ENCODE measurements around the gene CARS1.

CARS1 gene

DNA sequence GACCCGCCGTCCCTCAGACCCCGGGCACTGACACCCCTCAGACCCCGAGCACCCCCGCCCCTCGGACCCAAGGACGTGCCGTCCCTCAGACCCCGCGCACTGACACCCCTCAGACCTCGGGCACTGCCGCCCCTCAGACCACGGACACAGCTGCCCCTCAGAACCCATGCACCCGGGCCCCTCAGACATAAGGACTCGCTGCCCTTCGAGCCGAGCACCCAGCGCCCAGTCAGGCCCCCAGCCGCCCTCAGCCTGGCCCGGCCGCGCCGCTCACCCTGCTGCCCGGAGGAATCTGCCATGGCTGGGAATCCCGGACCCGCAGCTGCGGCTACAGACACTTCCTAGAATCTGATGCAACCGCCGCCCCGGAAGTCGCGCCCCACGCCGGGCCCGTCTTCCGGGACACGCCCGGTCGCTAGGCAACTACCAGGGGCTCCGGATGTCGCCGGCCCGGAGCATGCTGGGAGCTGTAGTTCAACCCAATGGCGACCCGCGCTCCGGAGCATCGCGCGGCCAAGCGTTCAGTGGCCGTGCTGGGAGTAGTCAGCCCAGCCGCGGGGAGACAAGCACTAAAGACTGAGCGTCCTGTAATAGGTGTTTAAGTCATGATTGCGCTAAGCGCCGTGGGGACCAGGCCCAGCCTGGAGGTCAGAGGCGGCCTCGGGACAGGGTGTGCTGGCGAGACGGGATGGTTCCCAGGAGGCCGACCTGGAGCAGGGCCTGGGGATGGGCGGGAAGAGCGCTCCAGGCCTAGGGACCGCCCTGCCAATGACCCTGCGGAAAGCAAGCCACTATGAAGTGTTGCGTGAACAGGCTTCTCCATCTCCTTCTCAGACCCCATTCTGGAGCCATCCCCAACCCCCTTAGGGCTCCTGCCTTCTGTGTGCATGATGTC, at the start of gene CARS1:
TSS of gene CARS1 (minus strand) at position 355 of the 895 bp plus-strand sequence. CDS start at position 299, 56 bp downstream.
- peak; percentile 64 to 91 for DNase-seq

DNA sequence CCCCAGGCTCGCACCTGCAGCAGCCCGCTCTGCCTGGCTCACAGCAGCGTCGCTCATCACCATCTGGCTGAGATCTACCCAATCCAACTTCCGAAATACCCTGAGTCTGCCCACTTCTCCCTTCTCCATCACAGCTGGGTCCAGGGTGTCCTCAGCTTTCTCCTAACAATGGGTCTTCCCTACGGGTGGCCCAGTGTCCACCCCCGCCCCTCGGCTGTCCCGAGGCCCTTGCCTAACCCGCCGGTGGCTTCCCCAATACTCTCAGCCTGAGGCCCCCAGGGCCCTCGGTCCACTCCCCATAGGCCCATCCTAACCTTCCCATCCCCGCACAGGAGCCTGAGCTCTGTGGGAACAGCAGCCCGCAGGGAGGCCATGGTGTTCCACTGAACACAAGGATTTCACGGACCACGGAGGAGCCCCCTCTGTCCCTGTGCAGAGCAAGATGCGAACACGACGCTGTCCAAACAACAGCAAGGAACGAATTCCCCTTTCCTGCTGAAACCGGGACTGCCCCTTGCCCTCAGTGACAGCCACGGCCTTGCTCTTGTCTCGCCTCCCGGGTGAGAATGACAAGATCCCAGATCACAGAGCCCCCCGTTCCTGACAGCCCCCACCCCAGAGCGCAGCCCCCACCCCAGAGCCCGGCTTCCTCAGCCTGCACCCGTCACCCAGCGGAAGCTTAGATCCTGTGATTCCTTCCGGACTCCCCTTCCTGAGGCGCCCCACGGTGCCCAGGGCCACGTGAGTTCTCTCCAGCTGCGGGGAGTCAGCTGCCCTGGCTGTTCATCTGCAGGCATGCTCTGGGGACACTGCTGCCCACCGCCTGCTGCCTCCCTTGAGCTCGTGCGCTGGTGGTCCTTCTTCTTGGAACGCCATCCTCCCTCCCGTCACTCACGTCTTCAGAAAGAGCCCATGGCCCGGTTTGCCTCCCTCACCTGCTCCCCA, 48.8 kb upstream of the CARS1 start:
- DNase-seq = no peak

DNA sequence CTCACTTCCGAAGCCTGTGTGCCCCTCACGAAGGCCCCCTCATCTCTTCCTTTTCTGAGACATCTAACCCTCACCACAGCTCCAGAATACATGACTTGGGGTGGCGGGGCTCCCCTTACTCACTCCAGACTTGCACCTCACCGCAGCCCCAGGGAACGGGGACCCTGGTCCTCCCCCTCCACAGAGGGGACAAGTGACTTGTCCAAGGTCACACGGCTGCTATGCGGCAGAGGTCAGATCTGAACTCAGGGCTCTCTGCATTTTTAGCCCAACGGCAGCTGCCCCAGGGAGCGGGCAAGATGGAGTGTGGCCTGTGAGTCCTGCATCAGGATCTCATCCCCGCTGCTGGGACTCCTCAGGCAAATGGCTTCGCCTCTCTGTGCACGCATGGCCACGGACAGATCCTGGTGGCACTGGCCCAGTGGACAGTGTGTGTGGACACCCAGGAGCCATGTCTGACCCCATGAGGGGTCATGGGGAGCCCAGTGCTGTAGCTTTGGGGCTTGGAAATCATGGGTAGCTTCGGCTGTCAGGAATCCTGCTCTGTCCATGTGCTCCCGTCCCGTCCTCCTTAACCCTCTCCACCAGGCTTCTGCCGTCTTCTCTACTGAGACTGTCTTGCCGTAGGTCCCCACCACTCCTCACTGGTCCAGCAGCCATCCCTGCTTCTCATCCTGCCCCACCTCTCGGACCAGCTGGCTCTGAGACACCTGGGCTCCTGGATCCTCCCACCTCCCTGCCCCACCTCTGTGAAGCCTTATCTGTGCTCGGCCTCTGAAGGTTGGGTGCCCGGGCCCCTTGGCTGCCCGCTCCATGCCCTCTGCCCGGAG, 48.0 kb upstream of the CARS1 start:
- no peak for DNase-seq

DNA sequence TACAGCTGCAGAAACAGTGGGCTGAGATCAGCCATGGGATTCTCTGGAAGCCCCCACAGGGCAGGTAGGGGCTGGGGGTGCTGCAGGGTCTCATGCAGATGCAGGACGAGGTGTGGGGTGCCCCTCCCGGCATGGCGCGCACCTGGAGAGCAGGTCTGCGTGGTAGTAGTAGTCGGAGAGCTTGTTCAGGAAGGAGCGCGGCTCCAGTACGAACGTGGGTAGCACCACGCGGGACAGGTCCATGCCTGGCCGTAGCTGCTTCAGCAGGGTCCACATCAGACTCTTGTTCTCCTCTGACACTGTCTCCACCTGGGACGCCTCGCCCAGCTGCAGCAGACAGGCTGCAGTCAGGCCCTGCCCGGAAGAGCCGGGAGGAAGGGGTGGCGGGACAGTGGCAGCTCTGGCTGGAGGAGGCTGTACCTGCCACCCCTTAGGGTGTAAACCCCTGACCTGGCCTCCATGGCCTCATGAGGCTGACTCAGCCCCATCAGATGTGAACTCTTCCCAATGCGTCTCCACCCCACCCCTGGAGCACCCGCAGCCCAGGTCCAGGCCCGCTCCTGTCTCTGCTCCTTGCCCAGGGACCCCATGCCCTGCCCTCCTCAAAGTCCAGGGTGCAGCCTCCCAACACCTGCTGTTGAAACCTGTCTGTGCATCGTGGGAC, 47.0 kb upstream of the CARS1 start:
- no peak for DNase-seq

DNA sequence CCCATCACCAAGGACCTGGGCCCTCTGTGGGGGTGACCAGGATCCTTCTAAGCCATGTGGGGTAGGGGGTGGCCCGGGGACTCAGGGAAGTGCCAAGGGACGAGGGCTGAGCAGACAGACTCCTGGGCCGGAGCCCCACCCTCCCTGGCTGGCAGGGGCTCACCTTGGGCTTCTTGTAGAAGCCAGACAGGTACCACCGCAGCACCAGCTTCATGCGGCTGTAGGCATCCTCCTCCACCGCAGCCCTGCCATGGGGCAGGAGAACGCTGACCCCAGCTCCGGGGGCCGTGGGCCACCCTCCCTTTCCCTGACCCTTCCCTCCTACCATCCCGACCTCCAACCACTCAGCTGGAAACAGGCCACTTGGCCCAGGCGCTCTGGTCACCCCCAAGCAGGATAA, 45.9 kb upstream of the CARS1 start:
- no peak for DNase-seq

DNA sequence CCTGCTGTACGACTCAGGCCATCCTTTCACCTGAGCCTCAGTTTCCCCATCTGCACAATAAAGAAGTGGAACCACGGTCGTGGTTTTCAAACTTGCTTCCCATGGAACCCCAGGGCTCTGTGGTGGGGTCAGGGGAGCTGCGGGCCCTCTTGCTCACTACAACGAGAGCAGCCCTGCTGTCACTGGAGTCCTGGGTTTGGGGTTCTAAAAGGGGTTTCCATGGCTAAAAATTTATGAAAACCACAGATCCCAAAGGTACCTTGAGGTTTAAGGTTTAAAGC, 45.4 kb upstream of the CARS1 start:
- DNase-seq = no peak

DNA sequence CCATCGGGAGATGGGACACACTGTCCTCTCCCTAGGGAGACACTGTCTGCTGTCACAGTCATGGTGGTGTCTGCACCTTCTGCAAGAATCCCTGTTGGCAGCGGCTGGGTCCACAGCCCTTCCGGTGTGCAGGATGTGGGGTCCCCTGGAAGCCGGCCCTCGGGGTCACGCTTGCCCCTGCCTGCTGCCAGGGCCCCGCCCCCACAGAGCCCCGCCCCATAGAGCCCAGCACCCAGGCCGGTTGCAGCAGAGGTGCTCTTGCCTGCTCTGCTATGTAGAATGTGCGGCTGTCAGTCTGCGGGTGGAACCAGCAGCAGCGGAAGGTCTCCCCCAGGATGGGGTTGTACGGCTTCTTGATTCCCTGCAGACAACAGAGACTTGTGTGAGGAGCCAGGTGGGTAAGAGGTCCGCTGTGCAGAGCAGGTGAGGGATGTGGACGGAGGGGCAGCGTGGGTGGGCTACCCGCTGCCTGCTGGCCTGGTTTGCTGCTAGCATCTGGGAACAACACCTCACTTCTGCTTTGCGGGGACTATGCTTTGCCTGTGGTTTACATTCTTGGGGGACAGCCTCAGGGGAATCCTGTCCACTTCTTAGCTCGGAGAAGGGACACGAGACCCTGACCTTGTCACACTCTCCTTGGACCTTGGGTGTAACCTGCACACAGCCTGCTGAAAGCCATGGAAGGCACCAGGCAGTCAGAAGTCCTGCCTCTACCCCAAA, 44.9 kb upstream of the CARS1 start:
- DNase-seq = no peak

DNA sequence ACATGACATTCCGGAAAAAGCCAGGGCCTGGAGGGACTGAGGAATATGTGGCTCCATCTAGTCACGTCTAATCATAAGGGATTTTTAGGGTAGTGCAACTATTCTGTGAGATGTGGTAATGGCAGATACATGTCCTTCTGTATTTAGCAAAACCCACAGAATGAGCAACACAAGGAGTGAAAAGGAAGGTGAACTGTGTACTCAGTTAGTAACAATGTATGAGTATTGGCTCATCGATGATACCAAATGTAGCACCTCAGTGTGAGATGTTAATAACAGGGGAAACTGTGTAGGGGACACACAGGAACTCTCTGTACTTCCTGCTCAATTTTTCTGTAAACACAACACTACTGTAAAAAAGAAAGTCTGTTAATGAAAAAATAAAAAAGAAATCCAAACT, 42.0 kb upstream of the CARS1 start:
- DNase-seq = no peak

DNA sequence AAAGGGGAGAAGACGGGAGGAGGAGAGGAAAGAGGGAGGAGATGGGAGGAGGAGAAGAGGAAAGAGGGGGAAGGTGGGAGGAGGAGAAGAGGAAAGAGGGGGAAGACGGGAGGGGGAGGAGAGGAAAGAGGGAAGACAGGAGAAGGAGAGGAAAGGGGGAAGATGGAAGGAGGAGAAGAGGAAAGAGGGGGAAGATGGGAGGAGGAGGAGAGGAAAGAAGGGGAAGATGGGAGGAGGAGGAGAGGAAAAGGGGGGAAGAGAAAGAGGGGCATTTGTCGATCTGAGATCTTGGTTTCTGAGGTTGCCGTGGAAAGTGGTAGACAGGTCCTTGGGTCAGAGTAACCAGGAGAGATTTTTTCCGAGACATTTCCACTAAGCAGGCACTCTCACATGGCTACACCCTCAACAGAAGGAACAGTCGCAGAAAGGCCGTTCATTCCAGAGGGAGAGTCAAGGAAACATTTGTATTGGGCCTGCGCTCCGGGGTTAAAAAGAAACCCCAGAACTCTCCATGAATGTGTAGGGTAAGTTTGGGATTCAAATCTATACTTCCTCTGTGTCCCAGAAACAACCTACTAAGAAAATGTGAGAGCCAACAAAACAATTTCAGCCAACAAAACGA, 39.8 kb upstream of the CARS1 start:
- DNase-seq = no peak

DNA sequence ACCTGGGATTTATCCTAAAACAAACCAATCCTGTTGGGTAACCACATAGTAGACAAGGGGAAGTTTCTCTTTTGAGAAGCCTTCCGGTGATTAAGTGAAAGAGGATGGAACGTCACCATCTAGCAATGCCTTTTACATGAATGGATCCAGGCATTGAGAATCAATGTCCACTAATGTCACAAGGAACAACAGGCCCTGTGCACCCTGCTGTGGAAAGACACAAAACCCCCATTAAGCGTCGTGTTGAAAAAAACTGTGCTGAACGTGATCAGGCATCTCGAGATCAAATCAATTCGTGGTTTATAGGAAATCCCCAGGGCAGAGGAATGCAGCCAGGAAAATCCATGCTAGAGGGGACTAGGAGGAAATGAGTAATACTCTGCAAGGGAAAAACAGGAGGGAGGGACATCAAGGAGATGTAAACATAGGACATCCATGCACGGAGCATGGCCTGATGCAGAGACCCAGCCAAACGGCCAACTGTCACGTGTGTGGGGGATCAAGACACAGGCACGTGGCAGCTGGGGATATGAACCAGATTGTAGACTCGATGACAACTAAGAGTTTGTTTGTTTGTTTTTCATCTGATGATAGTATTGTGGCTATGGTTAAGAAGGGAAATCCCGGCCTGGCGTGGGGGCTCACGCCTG, 38.6 kb upstream of the CARS1 start:
- no peak for DNase-seq

DNA sequence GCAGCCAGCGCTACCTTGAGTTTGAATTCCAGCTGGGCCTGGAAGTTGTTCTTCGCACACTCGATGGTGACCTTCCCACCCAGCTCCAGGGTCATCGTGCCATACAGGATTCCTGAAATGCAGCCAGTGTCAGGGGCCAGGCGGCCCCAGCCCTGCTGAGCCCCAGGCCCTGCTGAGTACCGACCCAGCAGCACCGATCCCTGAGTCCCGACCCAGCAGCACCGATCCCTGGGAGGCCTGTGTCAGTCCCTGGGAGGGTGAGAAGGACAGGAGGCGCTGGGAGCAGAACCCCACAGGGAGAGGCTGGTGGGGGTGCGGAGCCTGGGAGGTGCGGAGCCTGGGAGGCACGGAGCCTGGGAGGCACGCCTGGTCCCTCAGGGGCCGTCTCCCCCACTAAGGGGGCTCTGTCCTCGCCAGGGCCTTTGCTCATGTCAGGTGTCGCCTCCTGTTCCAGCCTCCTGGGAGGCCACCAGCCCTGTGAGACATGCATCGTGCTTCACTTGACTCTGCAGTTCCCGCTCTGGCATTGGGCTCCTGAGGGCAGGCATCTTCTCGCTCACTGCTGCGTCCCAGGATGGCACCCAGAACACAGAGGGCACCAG, 37.1 kb upstream of the CARS1 start:
- DNase-seq = no peak

DNA sequence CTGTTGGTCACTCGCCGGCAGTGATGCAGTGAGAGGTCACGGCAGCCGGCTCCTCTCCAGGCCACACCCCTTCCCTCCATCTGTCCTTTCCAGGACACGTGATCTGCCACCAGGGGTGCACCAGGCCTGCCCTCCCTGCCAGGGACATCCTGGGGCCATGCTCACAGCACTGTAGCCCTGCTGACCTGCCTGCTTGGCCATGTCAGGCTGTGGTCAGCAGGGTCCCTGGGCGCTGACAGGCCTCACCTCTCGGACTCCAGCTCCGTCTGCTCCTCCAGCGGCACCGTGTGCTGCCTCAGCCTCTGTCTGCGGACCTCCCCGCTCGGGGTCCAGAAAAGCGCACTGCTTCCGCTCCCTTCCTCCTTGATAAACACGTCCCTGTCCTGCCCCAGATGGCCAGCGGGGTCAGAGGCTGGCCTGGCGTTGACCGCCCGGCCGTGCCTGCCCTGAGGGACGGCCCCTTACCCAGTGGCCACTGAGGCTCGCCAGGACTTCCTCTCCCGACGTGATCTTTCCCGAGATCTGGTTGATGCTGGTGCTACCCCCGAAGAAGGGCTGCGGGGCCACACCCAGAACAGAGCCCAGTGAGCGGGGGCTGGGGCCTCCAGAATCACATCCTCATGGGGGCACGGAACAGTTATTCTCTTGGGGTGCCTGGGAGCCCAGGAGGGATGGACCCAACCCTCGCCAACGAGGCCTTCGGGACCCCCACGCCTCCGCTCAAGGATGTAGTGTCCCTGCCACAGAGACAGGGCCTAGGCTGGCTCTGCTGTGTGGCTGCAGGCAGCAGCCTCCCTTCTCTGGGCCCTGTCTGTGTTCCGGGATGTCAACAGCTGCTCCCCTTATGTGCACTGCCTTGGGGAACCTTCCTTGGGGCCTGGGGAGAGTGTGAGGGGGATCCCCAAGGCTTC, 36.3 kb upstream of the CARS1 start:
- DNase-seq = peak in 1 of 2 experiments; percentile 48

DNA sequence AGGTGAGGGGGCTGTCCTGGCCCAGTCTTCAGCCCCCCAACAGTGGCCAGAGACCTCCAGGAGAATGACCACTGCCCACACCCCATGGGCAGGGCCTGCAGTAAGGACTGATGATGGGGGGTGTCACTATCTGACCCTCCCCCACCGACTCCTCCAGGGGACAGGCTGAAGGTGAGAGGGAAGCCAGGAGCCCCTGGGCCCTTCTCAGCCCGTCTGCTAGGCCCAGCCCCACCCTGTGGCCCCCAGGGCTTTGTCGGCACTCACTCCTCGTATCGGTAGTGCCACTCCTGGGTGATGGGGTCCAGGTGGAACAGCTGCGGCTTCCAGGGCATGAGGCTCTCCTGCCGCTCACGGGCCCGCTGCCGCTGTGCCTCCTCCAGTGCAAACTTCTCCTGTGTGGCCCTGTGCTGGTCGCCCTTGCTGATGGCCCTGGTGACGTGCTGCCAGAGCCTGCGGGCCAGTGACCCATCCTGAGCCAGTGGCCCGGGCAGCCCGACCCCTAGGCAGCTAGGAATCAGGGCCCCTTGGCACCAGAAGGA, 35.4 kb upstream of the CARS1 start:
- DNase-seq = no peak

DNA sequence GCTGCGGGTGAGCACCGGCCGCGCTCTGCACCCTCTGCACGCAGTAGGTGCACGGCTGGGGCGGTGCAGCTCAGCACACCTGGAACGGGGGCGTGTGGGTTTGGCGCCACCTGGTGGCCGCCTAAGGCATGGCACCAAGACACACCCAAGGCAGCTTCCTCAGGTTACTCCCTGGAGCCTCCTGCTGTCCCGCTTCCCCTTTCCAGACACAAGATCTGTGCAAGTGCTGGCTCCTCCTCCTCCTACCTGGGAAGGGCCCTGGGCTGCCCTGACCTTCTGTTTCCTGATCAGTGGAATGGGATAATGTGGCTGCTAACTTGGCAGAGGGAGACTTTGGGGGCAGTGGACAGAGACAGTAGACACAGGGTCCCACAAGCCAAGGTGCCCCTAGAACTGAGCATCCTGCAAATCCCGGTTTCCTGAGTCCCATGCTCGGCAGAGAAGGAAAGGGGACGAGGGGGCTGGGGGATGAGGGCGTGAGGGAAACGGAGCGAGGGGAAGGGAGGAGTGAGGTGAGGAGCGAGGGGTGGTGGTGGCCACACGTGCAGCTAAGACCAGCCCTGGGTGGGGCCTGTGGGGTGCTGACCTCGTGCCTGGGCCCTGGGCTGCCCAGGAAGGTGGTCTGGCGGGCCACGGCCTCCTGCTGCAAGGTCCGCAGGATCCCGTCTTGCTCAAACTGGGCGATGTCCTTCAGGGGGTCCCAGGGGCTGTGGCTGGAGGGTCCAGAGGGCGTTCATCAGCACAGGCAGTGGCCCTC, 34.8 kb upstream of the CARS1 start:
- DNase-seq = peak; percentile 22 to 73

DNA sequence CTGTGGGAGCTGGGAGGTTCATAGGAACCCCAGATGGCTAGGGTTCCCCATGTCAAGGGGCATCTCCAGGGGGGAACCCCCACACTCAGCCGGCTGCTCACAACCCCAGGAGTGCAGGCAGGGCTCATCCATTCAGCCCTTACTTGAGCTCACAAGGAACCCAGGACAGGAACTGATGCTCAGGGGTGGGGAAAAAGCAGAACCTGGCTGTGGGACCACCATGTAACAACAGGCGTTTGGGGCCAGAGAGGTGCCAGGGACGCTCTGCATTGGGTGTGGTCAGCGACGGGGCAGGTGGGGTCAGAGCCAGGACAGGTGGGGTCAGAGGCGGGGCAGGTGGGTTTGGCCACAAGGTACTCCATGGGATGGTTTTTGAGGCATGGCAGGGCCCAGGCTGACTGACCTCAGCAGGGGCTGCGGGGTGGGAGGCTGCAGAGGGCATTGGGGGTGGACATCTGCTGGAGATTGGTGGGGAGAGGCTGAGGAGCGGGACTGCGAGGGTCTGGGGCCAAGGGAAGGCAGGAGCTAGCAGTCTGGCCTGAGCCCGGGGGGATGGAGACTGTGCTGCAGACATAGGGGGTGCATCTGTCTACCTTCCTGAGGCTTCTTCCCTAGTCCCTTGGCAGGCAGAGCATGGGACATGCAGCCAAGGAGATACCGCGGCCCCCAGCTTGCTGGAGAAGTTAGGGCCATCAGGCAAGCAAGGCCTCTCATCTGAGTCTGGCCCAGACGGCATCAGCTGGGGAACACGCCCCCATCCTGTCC, 34.0 kb upstream of the CARS1 start:
- no peak for DNase-seq

DNA sequence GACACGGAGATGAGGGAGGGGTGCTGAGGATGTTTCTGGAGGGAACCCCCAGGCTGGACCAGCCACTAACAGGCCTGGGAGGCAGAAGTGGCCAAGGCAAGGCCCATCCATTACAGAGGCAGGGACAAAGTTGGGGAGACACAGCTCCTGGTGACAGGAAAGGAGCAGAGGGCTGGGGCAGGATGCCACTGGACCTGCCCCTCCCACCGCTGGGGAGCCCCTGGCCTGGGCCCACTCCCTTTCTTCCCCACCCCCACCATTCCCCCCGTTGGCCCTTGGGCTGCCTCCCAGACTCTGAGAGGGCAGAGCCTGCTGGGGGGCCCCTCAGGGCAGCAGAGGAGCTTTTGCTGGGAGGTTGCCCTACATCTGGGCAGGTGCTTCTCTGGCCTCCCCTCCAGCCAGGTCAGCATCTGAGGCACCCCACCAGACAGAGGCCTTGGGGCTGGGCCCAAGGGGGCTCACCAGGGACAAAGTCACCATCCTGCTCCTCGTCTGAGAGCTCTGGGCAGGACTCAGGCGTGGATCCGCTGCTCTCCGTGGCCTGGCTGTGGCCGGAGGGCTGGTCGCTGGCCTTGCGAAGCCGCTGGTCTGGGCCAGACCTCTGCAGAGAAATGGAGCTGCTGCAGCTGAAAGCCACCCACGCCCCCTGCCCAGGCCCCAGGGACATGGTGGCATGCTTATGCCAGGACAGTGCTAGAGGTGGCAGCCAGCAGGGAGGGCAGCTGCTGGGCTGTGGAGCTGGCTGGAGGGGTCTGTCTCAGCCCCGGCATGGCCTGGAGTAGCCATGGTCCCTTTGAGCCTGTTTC, 33.1 kb upstream of the CARS1 start:
- no peak for DNase-seq
